ENCODE results near the gene PRKN.
"Not testable (repeated sequence)": the region's sequence is repeated elsewhere in the genome, so short reads cannot be mapped to it uniquely, and the experiment has no call there.

PRKN gene

DNA sequence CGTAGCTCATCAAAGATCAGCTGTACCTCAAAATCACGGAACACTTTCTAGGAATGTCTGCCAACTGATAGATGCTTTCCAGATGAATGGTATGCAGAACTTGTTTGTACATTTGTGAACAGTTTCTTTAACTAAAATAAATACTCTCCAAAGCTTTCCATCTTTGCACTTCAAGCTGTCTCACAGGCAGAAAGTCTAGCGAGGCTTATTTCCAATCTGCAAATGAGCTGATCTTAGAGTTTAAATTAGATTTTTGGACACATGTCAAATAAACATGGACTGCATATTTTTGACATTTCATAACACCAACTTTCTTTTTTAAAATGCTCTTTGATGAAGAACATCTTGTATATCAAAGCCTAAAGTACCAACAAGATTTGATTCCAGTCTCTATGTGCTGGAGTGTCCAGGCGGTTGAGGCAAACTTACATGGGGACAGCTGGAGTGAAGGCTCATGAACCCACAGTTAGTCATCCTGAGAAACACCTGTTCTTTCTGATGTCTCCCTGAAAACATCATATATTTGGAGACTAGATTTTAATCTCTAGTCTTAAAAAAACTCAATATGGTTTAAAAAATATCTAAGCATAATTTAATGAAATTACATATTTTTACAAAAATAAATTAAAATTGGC lies 1185.1 kb downstream of the PRKN start:
- DNase-seq (ENCODE audit: low read depth), result no peak

GRCh38 chr6:161540532-161540931 lies 1187.0 kb downstream of the PRKN start:
- no peak for DNase-seq (ENCODE audit: low read depth)

DNA sequence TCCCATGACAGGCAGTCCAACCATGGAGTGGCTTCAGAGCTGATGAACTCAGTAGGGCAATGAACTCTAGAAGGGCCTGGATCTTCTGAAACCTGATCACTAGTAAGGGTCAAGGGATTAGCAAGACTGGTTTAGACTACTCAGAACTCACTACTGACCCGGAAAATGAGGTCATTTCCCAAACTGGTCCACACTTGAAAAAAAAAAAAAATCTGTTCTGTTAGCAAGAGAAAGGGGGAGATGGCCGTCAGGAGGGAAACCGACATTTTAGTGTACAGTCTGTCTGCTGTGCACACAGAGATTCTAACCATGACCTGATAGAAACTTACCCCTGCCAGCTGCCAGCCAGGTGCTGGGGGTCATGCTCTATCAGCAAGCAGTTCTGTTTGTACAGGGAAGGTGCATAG lies 1191.3 kb downstream of the PRKN start:
- peak; percentile 36 for DNase-seq (ENCODE audit: low read depth)

- DNase-seq (ENCODE audit: low read depth), result no peak
These were observed 1193.2 kb downstream of the PRKN start for GRCh38 chr6:161534264-161534873.

- no peak for DNase-seq (ENCODE audit: low read depth)
These were observed 1194.3 kb downstream of the PRKN start for GRCh38 chr6:161533266-161533665.

GRCh38 chr6:161532536-161532935 lies 1195.0 kb downstream of the PRKN start:
- no peak for DNase-seq (ENCODE audit: low read depth)

GRCh38 chr6:161526794-161527193 lies 1200.8 kb downstream of the PRKN start:
- no peak for DNase-seq (ENCODE audit: low read depth)

- no peak for DNase-seq (ENCODE audit: low read depth)
These were observed 1204.2 kb downstream of the PRKN start for GRCh38 chr6:161523362-161523761.

- DNase-seq (ENCODE audit: low read depth), result no peak
These were observed 1205.3 kb downstream of the PRKN start for GRCh38 chr6:161522276-161522675.

GRCh38 chr6:161511447-161512095 lies 1216.0 kb downstream of the PRKN start:
- DNase-seq (ENCODE audit: low read depth), result no peak

DNA sequence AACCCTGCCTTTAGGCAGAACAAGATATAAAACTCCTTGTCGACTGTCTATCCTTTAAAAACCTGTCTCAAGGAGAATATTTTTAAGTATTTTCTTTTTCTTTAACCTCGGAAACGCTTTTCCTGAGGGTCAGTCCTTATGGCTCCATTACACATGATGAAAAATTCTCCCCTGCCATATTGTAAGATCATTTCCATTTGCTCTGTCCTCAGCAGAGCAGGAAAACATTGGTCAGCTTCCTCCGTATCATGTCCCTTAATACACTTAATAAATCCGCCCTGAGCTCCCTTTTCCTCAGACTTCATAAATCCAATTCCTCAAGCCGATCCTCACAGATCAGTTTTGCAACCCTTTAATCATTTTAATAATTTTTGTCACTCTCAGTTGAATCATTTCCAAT lies 1219.2 kb downstream of the PRKN start:
- no peak for DNase-seq (ENCODE audit: low read depth)

DNA sequence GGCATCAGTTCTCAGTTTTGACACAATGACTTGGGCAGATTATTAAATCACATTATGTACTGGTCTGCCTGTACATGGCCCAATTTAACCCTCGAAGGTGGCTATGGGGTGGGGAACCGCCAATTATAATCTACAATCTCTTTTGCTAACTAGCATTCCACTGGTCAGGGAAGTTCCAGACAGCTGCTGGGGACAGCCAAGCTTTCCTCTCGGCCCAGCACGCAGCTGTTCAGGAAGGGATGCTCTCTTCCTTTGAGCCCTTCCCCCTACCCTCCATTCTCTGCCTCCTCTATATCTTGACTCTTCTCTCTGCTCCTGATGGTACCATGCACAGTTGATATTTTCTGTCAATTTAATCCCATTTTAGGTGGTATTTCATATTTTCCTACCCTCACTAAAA lies 1220.2 kb downstream of the PRKN start:
- no peak for DNase-seq (ENCODE audit: low read depth)

- DNase-seq (ENCODE audit: low read depth), result no peak
These were observed 1224.0 kb downstream of the PRKN start for GRCh38 chr6:161503570-161503969.

- no peak for DNase-seq (ENCODE audit: low read depth)
These were observed 1228.7 kb downstream of the PRKN start for GRCh38 chr6:161498881-161499280.

- peak; percentile 71 for DNase-seq (ENCODE audit: low read depth)
These were observed 1229.2 kb downstream of the PRKN start for GRCh38 chr6:161498359-161498758.

DNA sequence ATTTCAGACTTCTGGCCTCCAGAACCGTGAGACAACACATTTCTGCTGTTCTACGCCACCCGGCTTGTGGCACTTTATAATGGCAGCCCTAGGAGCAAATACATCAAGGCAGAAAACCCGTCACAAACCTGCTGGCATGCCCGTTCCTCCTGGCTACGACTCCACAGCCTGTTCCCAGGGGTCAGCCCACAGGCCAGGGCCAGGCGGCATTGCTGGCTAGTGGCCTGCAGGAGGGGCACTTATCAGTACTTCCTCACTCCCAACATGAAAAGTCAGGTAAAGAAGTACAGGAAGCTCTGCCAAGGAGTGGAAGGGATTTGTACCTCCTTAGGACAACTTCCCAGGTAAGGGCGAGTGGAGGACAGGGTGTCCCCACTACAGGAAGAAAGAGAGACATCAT lies 1230.6 kb downstream of the PRKN start:
- DNase-seq (ENCODE audit: low read depth), result no peak

DNA sequence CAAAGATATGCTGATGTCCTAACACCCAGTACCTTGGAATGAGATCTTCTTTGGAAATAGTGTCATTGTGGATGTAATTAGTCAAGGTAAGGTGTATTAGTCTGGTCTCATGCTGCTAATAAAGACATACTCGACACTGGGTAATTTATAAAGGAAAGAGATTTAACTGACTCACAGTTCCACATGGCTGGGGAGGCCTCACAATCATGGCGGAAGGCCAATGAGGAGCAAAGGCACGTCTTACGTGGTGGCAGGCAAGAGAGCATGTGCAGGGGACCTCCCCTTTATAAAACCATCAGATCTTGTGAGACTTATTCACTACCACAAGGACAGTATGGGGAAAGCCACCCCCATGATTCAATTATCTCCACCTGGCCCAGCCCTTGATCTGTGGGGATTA lies 1231.3 kb downstream of the PRKN start:
- not testable (repeated sequence) for DNase-seq (ENCODE audit: low read depth)

DNA sequence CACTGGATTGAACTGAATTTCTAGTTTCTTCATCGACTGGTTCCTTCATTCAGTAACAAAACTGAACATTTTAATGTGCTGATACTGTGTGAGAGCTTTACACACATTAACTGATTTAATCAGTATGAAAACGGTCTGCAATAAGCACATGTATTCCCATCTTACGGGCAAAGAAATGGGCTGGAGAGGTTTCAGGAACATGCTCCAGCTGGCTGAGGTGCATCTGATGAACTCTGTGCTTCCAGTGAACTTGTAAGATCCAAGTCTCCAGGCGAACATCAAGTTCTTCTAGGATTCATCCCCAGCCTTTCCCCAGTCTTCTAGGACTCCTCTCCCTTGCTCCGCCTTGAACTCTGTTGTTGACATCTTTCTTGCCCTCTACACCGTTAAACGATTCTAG lies 1233.0 kb downstream of the PRKN start:
- DNase-seq (ENCODE audit: low read depth), result no peak

- DNase-seq (ENCODE audit: low read depth), result no peak
These were observed 1233.9 kb downstream of the PRKN start for GRCh38 chr6:161493576-161494118.

DNA sequence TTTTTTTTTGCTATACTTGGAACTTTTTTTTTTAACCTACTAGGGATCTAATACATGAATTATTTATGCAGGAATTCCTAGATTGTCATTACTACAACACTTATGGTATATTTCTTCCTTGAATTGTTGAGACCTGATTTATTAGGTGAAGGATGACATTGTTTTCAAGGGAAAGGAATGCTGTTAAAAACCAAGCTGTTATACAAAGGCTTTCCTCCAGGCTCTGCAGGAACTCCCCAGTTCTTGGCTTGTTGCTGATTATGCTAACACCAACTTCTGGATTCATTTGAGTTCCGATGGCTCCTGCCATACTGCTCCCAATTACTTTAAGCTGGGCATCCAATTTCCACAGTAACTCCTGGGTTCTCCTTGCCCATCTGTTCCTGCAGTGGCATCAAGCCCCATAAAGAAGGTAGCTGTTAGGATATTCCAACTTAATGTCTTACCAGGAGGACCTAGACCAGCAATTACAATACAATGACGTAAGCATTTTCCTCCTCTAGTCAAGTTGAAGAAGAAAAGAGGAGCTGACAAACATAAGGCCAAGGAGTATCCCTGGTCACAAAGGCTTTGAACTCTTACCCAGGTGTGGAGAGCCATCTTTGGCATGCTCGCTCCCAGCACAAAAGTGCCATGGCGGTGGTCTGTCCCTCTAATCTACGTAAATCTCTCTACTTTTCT lies 1237.8 kb downstream of the PRKN start:
- no peak for DNase-seq (ENCODE audit: low read depth)

DNA sequence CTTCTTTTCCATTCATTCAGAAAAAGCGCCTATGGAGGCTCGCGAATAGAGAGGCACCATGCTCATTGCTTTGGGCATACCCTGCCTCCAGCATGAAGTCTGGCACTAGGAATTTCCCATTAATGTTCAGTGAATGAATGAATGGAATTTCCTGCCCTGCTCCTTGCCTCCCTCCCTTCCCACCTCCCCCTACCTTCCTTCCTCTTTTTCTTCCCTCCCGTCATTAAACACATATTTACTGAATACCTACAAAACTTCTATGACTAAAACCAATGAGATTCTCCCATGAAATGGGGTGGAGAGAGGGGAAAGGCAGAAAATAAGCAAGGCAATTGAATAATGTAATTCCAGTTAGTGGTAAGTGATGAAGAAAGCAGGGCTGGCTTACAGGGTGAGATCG lies 1239.9 kb downstream of the PRKN start:
- no peak for DNase-seq (ENCODE audit: low read depth)

DNA sequence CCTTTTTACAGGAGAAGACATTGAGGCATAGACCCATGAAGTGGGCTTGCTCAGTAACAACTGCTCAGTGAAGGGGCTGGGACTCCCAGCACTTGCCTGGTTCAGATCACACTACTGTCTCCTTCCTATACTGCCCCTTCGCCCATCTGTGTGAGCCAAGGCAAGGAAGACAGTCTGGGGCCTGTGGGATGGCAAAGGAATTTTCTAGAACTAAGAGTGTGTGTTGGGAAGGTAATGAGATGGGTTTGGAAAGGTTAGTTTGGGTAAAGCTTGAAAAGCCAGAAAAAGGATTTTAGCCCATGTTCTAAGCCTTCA lies 1240.4 kb downstream of the PRKN start:
- DNase-seq (ENCODE audit: low read depth), result no peak

Measured in ELR (cell line).